BLaER1 treated with 17β-estradiol and CSF1 and Interleukin-3, amounts not matched to agents 10 nM and 100 nM (cell line): ENCODE data around the gene CD300E.
A peak's percentile ranks its signal among the peaks of the same experiment; 100 is the strongest.
"Not testable (repeated sequence)": the region's sequence is repeated elsewhere in the genome, so short reads cannot be mapped to it uniquely, and the experiment has no call there.

Experiments
- H3K27ac ChIP-seq, 11 experiments: shearing (Covaris generic); formaldehyde crosslinking; 2 replicates each; pipeline ENCODE4 v1.8.1; 2022
- H3K27me3 ChIP-seq, 11 experiments: shearing (Covaris generic); formaldehyde crosslinking; 2 replicates each; pipeline ENCODE4 v1.8.1; 2022
- H3K36me3 ChIP-seq, 11 experiments: shearing (Covaris generic); formaldehyde crosslinking; 2 replicates each; pipeline ENCODE4 v1.8.1; 2022
- H3K4me1 ChIP-seq, 10 experiments: shearing (Covaris generic); formaldehyde crosslinking; 2 replicates each; pipeline ENCODE4 v1.8.1; 2022
- H3K4me2 ChIP-seq, 11 experiments: shearing (Covaris generic); formaldehyde crosslinking; 2 replicates each; pipeline ENCODE4 v1.8.1; 2022
- H3K4me3 ChIP-seq, 10 experiments: shearing (Covaris generic); formaldehyde crosslinking; 2 replicates each; pipeline ENCODE4 v1.8.1; 2022
- H3K9ac ChIP-seq, 11 experiments: shearing (Covaris generic); formaldehyde crosslinking; 2 replicates each; pipeline ENCODE4 v1.8.1; 2022
- H3K9me3 ChIP-seq, 11 experiments: shearing (Covaris generic); formaldehyde crosslinking; replicated peaks in 1 of 11; 2 replicates each; pipeline ENCODE4 v1.8.1; 2022
- H4K20me1 ChIP-seq, 11 experiments: shearing (Covaris generic); formaldehyde crosslinking; 2 replicates each; pipeline ENCODE4 v1.8.1; 2022
- Cebpa-rat ChIP-seq, 11 experiments: shearing (Covaris generic); IDR thresholded peaks; 2 replicates each; pipeline ENCODE4 v1.8.1; 2022

CD300E gene

DNA sequence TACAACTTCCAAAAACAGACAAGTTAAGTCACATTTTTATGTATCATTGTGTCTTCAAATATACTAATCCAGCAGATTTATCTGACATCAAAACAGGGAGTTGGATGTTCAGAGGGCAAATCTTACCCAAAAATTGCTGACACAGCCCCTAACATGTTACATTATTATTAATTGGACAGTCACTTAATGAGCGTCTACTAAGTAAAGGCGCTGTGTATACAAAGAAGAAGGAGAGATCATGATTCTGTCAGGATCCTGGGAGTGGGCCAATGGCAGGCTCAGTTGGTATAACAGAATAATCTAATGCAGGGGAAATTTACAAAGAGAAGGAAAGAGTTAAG lies 18.4 kb upstream of the CD300E start:
- Histone ChIP-seq H3K36me3 (no peaks in the 10 kb centered on the region), H3K4me3 (peak overlapping the region in 1 of 10 experiments; percentile 13; a peak in 2 of 20 replicates), H3K4me1 (peaks cover 69 to 100% (median 93%) of the 10 kb centered on the region in 10 experiments), H3K9ac (peak overlapping the region; percentile 61 to 91 (median 81)), H3K4me2 (peak overlapping the region; percentile 89 to 96 (median 93)), H4K20me1 (no peaks in the 10 kb centered on the region; a peak in 1 of 22 replicates), H3K27me3 (peaks cover 0 to 19% (median 0%) of the 10 kb centered on the region in 11 experiments; a peak in 5 of 22 replicates), H3K27ac (peak overlapping the region; percentile 83 to 99 (median 92)), H3K9me3 (no peaks in the 10 kb centered on the region)
- TF ChIP-seq Cebpa-rat (IDR thresholded peaks at IDR 0.05) = no peak; a peak in 2 of 22 replicates

- H3K27me3 ChIP-seq = peaks cover 0 to 19% (median 0%) of the 10 kb centered on the region in 11 experiments; a peak in 5 of 22 replicates
- peak overlapping the region; percentile 83 to 99 (median 92) for H3K27ac ChIP-seq
- peaks cover 74 to 100% (median 98%) of the 10 kb centered on the region in 10 experiments for H3K4me1 ChIP-seq
- no peaks in the 10 kb centered on the region; a peak in 1 of 22 replicates for H4K20me1 ChIP-seq
- peak overlapping the region; percentile 89 to 96 (median 93) for H3K4me2 ChIP-seq
- no peaks in the 10 kb centered on the region; a peak in 1 of 22 replicates for H3K36me3 ChIP-seq
- H3K9me3 ChIP-seq = no peaks in the 10 kb centered on the region
- H3K9ac ChIP-seq = peak overlapping the region; percentile 73 to 91 (median 81)
- TF ChIP-seq Cebpa-rat (IDR thresholded peaks at IDR 0.05) = peak in 6 of 11 experiments; percentile 29 to 66 (median 46); a peak in 8 of 22 replicates
- peak overlapping the region in 5 of 10 experiments; percentile 0 to 22 (median 15); a peak in 5 of 20 replicates for H3K4me3 ChIP-seq
Observed at GRCh38 chr17:74641224-74641957, 17.9 kb upstream of the CD300E start.

DNA sequence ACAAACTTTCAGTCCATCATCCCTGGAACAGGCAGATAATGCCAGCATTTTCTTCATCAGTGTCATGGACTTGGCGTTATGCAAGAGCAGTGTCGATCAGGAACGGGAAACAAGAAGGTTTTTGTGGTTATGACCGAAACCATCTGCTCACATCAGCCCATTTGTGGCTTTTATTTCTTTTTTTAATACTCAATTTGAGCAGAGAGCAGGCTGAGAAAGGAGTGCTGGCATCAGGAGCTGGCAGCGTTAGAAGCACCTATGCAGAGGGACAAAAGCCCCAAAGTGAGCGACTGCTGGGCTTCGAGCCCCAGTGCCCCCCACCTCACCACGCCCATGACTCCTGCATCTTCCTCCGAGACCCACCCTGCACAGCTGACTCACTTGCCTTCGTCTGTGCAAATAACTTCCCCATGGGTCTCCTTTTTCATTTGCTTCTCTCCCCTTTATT lies 16.2 kb upstream of the CD300E start:
- peaks cover 0 to 14% (median 0%) of the 10 kb centered on the region in 11 experiments; a peak in 2 of 22 replicates for H3K36me3 ChIP-seq

DNA sequence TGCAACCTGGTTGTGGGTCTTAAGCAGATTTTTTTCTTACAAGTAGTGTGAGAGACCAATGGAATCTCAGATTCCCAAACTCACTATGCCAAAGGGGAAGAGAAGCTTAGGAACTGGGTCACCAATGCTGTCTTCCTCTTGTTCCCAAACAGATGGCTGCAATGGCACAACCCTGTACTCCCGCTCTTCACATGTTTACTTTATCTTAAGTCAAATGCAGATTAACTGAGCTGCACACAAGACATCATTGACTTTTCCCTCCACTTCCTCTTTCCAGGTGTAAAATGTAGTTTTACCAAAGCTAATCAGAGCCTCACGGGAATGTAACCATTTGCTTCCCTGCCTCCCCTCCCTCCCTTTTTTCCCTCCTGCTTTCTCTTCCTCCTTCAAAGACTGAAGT lies 14.4 kb upstream of the CD300E start:
- Histone ChIP-seq H4K20me1 (no peaks in the 10 kb centered on the region; a peak in 1 of 22 replicates), H3K36me3 (peaks cover 0 to 28% (median 0%) of the 10 kb centered on the region in 11 experiments; a peak in 5 of 22 replicates), H3K9me3 (no peaks in the 10 kb centered on the region), H3K4me1 (peaks cover 97 to 100% (median 100%) of the 10 kb centered on the region in 10 experiments), H3K4me2 (peak overlapping the region; percentile 89 to 96 (median 93)), H3K27me3 (peaks cover 0 to 19% (median 0%) of the 10 kb centered on the region in 11 experiments; a peak in 6 of 22 replicates), H3K4me3 (peak overlapping the region in 4 of 10 experiments; percentile 31 to 62 (median 51); a peak in 8 of 20 replicates), H3K27ac (peak overlapping the region; percentile 83 to 99 (median 92); a peak in 21 of 22 replicates), H3K9ac (peak overlapping the region in 9 of 11 experiments; percentile 30 to 91 (median 81); a peak in 14 of 22 replicates)
- TF ChIP-seq Cebpa-rat (IDR thresholded peaks at IDR 0.05) = no peak

More for the DNA sequence above, 16.2 kb upstream of the CD300E start:
- Histone ChIP-seq H4K20me1 (no peaks in the 10 kb centered on the region; a peak in 1 of 22 replicates), H3K9ac (peak overlapping the region; percentile 73 to 91 (median 81)), H3K4me3 (peak overlapping the region in 8 of 10 experiments; percentile 28 to 62 (median 40); a peak in 15 of 20 replicates), H3K9me3 (no peaks in the 10 kb centered on the region), H3K4me1 (peaks cover 85 to 100% (median 98%) of the 10 kb centered on the region in 10 experiments), H3K27ac (peak overlapping the region; percentile 83 to 99 (median 92)), H3K4me2 (peak overlapping the region; percentile 89 to 96 (median 93)), H3K27me3 (peaks cover 0 to 19% (median 0%) of the 10 kb centered on the region in 11 experiments; a peak in 6 of 22 replicates)
- TF ChIP-seq Cebpa-rat (IDR thresholded peaks at IDR 0.05) = peak; percentile 76 to 95 (median 92)

DNA sequence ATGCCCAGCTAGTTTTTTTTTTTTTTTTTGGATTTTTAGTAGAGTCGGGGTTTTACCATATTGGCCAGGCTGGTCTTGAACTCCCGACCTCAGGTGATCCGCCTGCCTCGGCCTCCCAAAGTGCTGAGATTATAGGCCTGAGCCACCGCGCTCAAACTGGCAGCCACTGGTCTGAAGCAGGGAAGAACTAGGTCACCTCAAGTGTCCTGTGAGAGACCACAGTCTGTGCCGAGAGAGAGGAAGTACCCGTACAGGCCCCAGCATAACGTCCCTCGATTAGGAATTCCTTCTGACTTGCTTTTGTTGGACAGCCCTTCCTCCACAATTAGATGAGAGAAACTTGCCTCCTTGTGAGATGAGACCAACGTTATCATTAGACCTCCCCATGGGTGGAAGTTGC lies 13.7 kb upstream of the CD300E start:
- TF ChIP-seq Cebpa-rat (IDR thresholded peaks at IDR 0.05) = no peak
- Histone ChIP-seq H3K27ac (peak overlapping the region; percentile 83 to 99 (median 92); a peak in 21 of 22 replicates), H3K4me1 (peaks cover 97 to 100% (median 100%) of the 10 kb centered on the region in 10 experiments), H3K27me3 (peaks cover 0 to 19% (median 0%) of the 10 kb centered on the region in 11 experiments; a peak in 6 of 22 replicates), H3K4me3 (peak overlapping the region in 4 of 10 experiments; percentile 0 to 62 (median 51); a peak in 7 of 20 replicates), H4K20me1 (no peaks in the 10 kb centered on the region; a peak in 1 of 22 replicates), H3K36me3 (peaks cover 0 to 29% (median 0%) of the 10 kb centered on the region in 11 experiments; a peak in 5 of 22 replicates), H3K4me2 (peak overlapping the region; percentile 89 to 96 (median 93)), H3K9ac (peak overlapping the region in 9 of 11 experiments; percentile 8 to 91 (median 81); a peak in 13 of 22 replicates), H3K9me3 (no peaks in the 10 kb centered on the region)

GRCh38 chr17:74636541-74637085 lies 13.1 kb upstream of the CD300E start:
- Histone ChIP-seq H3K27me3 (peaks cover 0 to 19% (median 0%) of the 10 kb centered on the region in 11 experiments; a peak in 6 of 22 replicates), H3K4me2 (peak overlapping the region; percentile 89 to 96 (median 93)), H3K4me3 (peak overlapping the region in 3 of 10 experiments; percentile 46 to 62 (median 56); a peak in 5 of 20 replicates), H3K36me3 (peaks cover 0 to 29% (median 0%) of the 10 kb centered on the region in 11 experiments; a peak in 5 of 22 replicates), H3K9ac (peak overlapping the region in 7 of 11 experiments; percentile 8 to 91 (median 85); a peak in 7 of 22 replicates), H3K27ac (peak overlapping the region in 9 of 11 experiments; percentile 84 to 99 (median 93); a peak in 17 of 22 replicates), H3K4me1 (peaks cover 96 to 100% (median 98%) of the 10 kb centered on the region in 10 experiments)
- H3K9me3 ChIP-seq, H4K20me1 ChIP-seq: not testable (repeated sequence)

DNA sequence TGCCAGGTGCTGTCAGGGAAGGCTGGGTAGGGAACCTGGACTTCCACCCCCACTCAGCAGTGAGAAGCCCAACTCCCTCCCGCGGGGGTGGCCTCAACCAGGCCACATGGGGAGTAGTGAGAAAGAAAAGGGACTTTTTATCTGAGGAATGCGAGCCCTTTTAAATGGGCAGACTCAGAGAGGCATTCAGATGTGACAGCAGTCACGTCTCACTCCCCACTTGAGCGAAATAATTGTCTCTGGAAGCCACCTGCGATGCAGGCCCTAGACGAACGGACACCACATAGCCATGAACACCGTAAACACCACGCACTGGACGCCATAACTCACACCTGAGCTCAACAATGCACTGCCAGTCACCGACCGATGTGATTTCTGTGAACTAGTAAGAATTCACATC lies 11.9 kb upstream of the CD300E start:
- Histone ChIP-seq H3K4me2 (peak overlapping the region; percentile 89 to 96 (median 93)), H3K9ac (peak overlapping the region in 10 of 11 experiments; percentile 3 to 90 (median 52); a peak in 14 of 22 replicates), H3K27ac (peak overlapping the region; percentile 5 to 99 (median 88); a peak in 18 of 22 replicates), H3K9me3 (no peaks in the 10 kb centered on the region), H3K36me3 (peaks cover 0 to 31% (median 0%) of the 10 kb centered on the region in 11 experiments; a peak in 5 of 22 replicates), H3K4me1 (peaks cover 93 to 100% (median 96%) of the 10 kb centered on the region in 10 experiments), H3K4me3 (peak overlapping the region in 3 of 10 experiments; percentile 40 to 56 (median 49); a peak in 6 of 20 replicates), H4K20me1 (no peaks in the 10 kb centered on the region; a peak in 1 of 22 replicates), H3K27me3 (peaks cover 0 to 14% (median 0%) of the 10 kb centered on the region in 11 experiments; a peak in 6 of 22 replicates)
- no peak for TF ChIP-seq Cebpa-rat (IDR thresholded peaks at IDR 0.05)

DNA sequence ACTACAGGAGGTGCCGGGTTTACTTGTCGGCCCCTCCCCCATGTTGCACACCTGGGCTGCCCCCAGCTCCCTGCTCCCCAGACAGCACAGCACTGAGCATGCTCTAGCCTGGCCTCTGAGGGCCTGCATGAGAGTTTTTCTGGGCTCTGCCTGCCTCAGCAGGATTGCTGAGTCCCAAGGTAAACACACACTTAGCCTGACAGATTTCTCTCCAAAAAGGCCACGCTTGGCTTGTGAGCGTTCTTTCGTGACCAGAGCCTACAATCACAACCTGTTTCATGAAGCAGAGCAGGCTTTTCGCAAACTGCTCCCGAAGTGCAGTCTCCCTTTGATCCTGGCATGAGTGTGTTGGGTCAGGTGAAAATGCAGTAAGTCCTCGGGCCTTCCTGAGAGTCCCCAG lies 9.8 kb upstream of the CD300E start:
- H3K4me3 ChIP-seq = peak overlapping the region in 1 of 10 experiments; percentile 32; a peak in 2 of 20 replicates
- H3K9me3 ChIP-seq = peaks cover 0 to 9% (median 0%) of the 10 kb centered on the region in 11 experiments; a peak in 5 of 22 replicates
- H3K27ac ChIP-seq = peak overlapping the region; percentile 44 to 99 (median 88); a peak in 21 of 22 replicates
- H3K4me2 ChIP-seq = peak overlapping the region; percentile 77 to 96 (median 92)
- H4K20me1 ChIP-seq = no peaks in the 10 kb centered on the region
- peaks cover 0 to 12% (median 0%) of the 10 kb centered on the region in 11 experiments; a peak in 6 of 22 replicates for H3K27me3 ChIP-seq
- H3K4me1 ChIP-seq = peaks cover 72 to 98% (median 94%) of the 10 kb centered on the region in 10 experiments
- H3K36me3 ChIP-seq = peaks cover 0 to 47% (median 0%) of the 10 kb centered on the region in 11 experiments; a peak in 6 of 22 replicates
- H3K9ac ChIP-seq = peak overlapping the region; percentile 2 to 90 (median 66); a peak in 16 of 22 replicates
- TF ChIP-seq Cebpa-rat (IDR thresholded peaks at IDR 0.05) = no peak
